Measurements from ENCODE around the gene LUZP2.

Gene LUZP2

DNA sequence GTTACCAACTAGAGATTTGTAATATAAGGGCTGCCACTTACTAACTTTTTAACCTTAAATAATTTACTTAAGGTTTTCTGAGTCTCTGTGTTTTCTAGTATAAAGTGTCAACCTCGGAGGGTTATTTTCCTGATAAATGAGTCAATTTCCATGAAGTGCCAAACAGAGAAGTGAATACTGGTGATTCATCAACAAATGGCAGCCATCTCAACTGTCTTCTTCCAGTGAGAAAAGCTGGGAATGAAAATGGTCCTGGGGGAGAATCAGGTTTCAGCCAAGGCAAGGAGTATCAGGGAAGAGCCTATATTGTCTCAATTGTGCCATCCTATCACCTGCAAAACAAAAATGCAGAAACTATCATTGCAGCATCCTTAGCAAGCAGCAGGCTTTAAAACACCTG is 129.1 kb downstream of the LUZP2 start:
- DNase-seq (ENCODE audit: low spot score) = no peak
- Mint-ChIP-seq H3K4me1 (ENCODE audit: low read depth) (no peaks in the 10 kb centered on the region), H3K4me3 (no peak overlapping the region), H3K27me3 (ENCODE audit: low read depth) (no peaks in the 10 kb centered on the region), H3K27ac (no peak overlapping the region), H3K9me3 (peaks cover 13% of the 10 kb centered on the region), H3K36me3 (ENCODE audit: low read depth) (no peaks in the 10 kb centered on the region)

GRCh38 chr11:24628224-24628776 is 131.4 kb downstream of the LUZP2 start:
- H3K9me3 Mint-ChIP-seq = peaks cover 16% of the 10 kb centered on the region
- no peak overlapping the region for H3K27ac Mint-ChIP-seq
- no peak for DNase-seq (ENCODE audit: low spot score)
- H3K4me3 Mint-ChIP-seq = no peak overlapping the region
- no peaks in the 10 kb centered on the region for H3K4me1 Mint-ChIP-seq (ENCODE audit: low read depth)
- H3K36me3 Mint-ChIP-seq (ENCODE audit: low read depth) = no peaks in the 10 kb centered on the region
- no peaks in the 10 kb centered on the region for H3K27me3 Mint-ChIP-seq (ENCODE audit: low read depth)

DNA sequence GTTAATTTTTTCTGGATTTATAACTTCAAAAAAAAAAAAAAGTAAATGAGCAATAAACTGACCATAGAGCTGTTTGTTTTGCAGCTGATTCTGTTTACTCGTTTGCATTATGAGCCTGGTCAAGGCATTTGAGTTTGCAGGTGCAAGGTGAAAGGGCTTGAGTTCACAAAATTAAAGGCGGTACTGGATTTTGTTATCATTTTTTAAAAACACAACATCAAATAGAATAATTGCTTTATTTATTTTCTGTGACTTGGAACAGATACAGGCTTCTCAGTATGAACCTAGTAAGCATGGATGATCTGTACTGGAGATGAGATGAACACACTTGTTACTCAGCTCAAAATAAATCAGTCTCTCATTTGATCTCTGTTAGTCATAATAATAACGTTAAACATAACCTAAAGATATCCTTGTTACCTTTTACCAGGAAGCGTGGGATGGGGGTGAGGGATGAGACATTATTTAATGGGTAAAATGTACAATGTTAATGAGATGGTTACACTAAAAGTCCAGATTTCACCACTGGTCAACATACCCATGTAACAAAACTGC is 137.8 kb downstream of the LUZP2 start:
- Mint-ChIP-seq H3K27me3 (ENCODE audit: low read depth) (no peaks in the 10 kb centered on the region), H3K27ac (no peak overlapping the region), H3K36me3 (ENCODE audit: low read depth) (no peaks in the 10 kb centered on the region), H3K4me3 (no peak overlapping the region), H3K4me1 (ENCODE audit: low read depth) (no peaks in the 10 kb centered on the region), H3K9me3 (peaks cover 9% of the 10 kb centered on the region)
- DNase-seq (ENCODE audit: low spot score) = no peak

- H3K4me1 Mint-ChIP-seq (ENCODE audit: low read depth) = no peaks in the 10 kb centered on the region
- H3K9me3 Mint-ChIP-seq = peaks cover 4% of the 10 kb centered on the region
- H3K4me3 Mint-ChIP-seq = no peak overlapping the region
- no peak overlapping the region for H3K27ac Mint-ChIP-seq
- no peak for DNase-seq (ENCODE audit: low spot score)
- no peaks in the 10 kb centered on the region for H3K36me3 Mint-ChIP-seq (ENCODE audit: low read depth)
- H3K27me3 Mint-ChIP-seq (ENCODE audit: low read depth) = no peaks in the 10 kb centered on the region
Measured at GRCh38 chr11:24635588-24636290, 138.9 kb downstream of the LUZP2 start.

DNA sequence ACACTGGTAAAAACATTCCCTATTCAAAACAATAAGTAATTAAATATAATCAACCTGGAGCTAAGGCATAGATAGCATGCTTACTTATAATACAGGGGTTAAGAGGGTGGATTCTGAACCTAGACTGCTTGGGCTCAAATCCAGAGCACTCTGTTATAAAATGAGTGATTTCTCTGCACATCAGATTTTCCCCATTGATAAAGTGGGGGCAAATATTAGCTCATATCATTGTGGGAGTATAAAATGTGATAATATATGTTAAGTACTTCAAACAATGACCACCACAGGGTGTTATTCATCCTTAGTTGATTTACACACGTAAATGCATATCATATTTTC is 139.4 kb downstream of the LUZP2 start:
- no peaks in the 10 kb centered on the region for H3K27me3 Mint-ChIP-seq (ENCODE audit: low read depth)
- no peaks in the 10 kb centered on the region for H3K36me3 Mint-ChIP-seq (ENCODE audit: low read depth)
- DNase-seq (ENCODE audit: low spot score) = no peak
- H3K27ac Mint-ChIP-seq = no peak overlapping the region
- H3K4me3 Mint-ChIP-seq = no peak overlapping the region
- peaks cover 4% of the 10 kb centered on the region for H3K9me3 Mint-ChIP-seq
- H3K4me1 Mint-ChIP-seq (ENCODE audit: low read depth) = no peaks in the 10 kb centered on the region

DNA sequence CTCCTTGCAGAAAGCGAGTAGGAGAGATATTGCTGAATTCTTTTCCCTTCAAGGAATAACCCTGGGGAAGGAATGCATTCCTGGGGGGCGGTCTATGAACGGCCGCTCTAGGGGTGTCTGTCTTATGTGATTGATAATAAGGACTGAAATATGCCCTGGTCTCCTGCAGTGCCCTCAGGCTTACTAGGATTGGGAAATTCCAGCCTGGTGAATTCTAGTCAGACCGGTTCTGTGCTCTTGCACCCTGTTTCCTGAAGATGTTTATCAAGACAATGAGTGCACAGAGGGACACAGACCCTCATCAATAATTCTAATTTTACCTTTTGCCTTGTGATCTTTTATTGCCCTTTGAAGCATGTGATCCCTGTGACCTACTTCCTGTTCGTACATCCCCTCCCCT is 140.7 kb downstream of the LUZP2 start:
- H3K4me1 Mint-ChIP-seq (ENCODE audit: low read depth) = no peaks in the 10 kb centered on the region
- no peak overlapping the region for H3K27ac Mint-ChIP-seq
- H3K9me3 Mint-ChIP-seq = peaks cover 8% of the 10 kb centered on the region
- H3K27me3 Mint-ChIP-seq (ENCODE audit: low read depth) = no peaks in the 10 kb centered on the region
- H3K36me3 Mint-ChIP-seq (ENCODE audit: low read depth) = no peaks in the 10 kb centered on the region
- H3K4me3 Mint-ChIP-seq = no peak overlapping the region
- DNase-seq (ENCODE audit: low spot score) = no peak

DNA sequence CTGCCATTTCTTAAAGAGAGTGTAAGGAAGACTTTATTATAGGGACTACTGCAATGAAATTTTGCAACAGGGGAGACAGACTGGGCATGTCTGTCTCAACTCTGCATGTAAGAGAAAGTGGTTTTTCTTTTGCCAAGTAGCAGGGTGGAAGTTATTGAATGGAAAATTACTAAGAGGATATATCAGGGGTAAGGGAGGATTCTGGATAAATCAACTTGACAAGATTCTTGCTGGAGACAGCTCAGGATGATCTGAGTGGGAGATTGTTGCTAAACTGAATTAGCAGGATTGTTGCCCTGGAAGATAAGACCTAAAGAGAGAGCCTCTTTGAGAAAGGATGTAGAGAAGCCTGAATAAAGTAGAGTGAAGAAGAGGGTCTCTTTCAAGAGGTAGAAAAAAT is 145.8 kb downstream of the LUZP2 start:
- H3K27me3 Mint-ChIP-seq (ENCODE audit: low read depth) = no peaks in the 10 kb centered on the region
- H3K27ac Mint-ChIP-seq = no peak overlapping the region
- no peaks in the 10 kb centered on the region for H3K36me3 Mint-ChIP-seq (ENCODE audit: low read depth)
- H3K4me3 Mint-ChIP-seq = no peak overlapping the region
- no peak for DNase-seq (ENCODE audit: low spot score)
- H3K4me1 Mint-ChIP-seq (ENCODE audit: low read depth) = no peaks in the 10 kb centered on the region
- H3K9me3 Mint-ChIP-seq = peaks cover 16% of the 10 kb centered on the region

DNA sequence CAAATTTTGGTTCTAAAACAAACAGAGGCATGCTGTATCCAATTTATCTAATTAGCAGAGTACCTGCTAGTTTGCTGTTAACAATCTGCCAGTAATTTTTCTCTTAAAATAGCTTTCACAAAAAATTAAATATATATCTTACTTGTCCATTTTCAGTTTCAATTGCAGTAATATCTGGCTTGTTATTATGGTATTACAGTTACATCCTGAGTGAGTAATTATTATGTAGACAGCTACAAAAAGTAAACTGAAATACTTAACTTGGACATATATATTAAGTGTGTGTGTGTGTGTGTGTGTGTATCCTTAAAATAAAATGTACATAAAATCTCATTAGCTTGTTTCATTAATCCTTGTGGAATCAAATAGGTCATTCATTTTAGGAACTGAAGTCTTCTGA is 148.7 kb downstream of the LUZP2 start:
- Mint-ChIP-seq H3K27me3 (ENCODE audit: low read depth) (no peaks in the 10 kb centered on the region), H3K4me1 (ENCODE audit: low read depth) (no peaks in the 10 kb centered on the region), H3K9me3 (peaks cover 30% of the 10 kb centered on the region), H3K36me3 (ENCODE audit: low read depth) (no peaks in the 10 kb centered on the region), H3K27ac (no peak overlapping the region), H3K4me3 (no peak overlapping the region)
- DNase-seq (ENCODE audit: low spot score) = no peak

DNA sequence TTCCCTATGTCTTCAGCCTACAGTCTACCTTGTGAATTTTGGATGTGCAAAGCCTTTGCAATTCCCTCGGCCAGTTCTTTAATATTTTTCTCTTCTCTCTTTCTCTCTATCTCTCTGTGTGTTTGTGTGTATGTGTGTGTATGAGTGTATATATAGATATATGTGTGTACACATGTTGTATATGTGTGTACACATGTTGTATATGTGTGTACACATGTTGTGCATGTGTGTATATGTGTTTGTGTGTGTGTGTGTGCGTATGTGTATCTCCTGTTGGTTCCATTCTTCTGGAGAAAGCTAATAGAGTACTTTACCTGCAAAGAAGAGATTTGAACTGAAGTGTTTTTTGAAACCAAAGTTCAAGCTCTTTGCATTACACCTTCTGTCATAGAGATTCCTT is 155.0 kb downstream of the LUZP2 start:
- Mint-ChIP-seq H3K27ac (no peak overlapping the region), H3K27me3 (ENCODE audit: low read depth) (no peaks in the 10 kb centered on the region), H3K4me1 (ENCODE audit: low read depth) (no peaks in the 10 kb centered on the region), H3K4me3 (no peak overlapping the region), H3K36me3 (ENCODE audit: low read depth) (no peaks in the 10 kb centered on the region), H3K9me3 (peaks cover 30% of the 10 kb centered on the region)
- no peak for DNase-seq (ENCODE audit: low spot score)

DNA sequence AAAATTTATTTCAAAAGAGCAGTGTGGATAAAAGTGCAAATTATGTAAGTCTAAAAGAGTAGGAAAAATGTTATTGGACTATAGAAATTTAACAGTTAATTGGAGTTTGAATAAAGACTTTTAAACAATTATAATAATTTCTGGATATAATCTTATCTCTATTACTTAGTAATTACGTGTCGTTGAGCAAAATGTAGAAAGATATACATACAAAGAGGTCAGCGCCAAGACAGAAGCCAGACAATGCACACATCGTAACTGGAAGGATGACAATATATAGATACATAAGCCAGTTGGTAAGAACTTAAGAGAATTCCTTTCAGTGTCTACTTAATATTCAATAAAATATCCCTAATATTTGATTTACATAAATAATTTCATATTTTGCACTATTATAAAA is 157.0 kb downstream of the LUZP2 start:
- Mint-ChIP-seq H3K9me3 (peaks cover 30% of the 10 kb centered on the region), H3K27me3 (ENCODE audit: low read depth) (no peaks in the 10 kb centered on the region), H3K4me1 (ENCODE audit: low read depth) (no peaks in the 10 kb centered on the region), H3K36me3 (ENCODE audit: low read depth) (no peaks in the 10 kb centered on the region), H3K4me3 (no peak overlapping the region), H3K27ac (no peak overlapping the region)
- DNase-seq (ENCODE audit: low spot score) = no peak

DNA sequence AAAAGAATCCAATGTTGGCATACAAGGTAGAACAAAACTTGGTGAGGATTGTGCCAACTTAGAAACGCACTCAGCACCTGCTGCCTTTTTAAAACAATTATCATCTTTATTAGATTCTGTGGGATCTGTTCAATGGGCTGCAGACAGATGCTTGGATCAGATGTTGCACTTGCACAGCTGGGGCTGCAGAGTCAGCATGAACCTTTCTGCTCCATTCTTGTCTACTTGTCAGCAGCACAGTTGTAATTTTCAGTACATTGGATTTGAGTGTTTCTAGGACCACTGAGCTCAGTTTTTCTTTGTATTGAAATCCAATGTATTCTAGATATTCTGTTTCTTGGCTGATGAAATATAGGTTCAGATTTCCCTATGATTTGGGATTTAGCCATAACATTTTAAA is 164.5 kb downstream of the LUZP2 start:
- H3K36me3 Mint-ChIP-seq (ENCODE audit: low read depth) = no peaks in the 10 kb centered on the region

GRCh38 chr11:24664399-24664798 is 167.5 kb downstream of the LUZP2 start:
- peaks cover 39% of the 10 kb centered on the region for H3K9me3 Mint-ChIP-seq
- H3K4me1 Mint-ChIP-seq (ENCODE audit: low read depth) = no peaks in the 10 kb centered on the region
- no peaks in the 10 kb centered on the region for H3K27me3 Mint-ChIP-seq (ENCODE audit: low read depth)
- H3K4me3 Mint-ChIP-seq = no peak overlapping the region
- H3K36me3 Mint-ChIP-seq (ENCODE audit: low read depth) = no peaks in the 10 kb centered on the region
- DNase-seq (ENCODE audit: low spot score) = no peak
- H3K27ac Mint-ChIP-seq = no peak overlapping the region

More for the DNA sequence above, 164.5 kb downstream of the LUZP2 start:
- H3K27me3 Mint-ChIP-seq (ENCODE audit: low read depth) = no peaks in the 10 kb centered on the region
- DNase-seq (ENCODE audit: low spot score) = no peak
- H3K4me1 Mint-ChIP-seq (ENCODE audit: low read depth) = no peaks in the 10 kb centered on the region
- no peak overlapping the region for H3K4me3 Mint-ChIP-seq
- H3K9me3 Mint-ChIP-seq = peaks cover 44% of the 10 kb centered on the region
- no peak overlapping the region for H3K27ac Mint-ChIP-seq

DNA sequence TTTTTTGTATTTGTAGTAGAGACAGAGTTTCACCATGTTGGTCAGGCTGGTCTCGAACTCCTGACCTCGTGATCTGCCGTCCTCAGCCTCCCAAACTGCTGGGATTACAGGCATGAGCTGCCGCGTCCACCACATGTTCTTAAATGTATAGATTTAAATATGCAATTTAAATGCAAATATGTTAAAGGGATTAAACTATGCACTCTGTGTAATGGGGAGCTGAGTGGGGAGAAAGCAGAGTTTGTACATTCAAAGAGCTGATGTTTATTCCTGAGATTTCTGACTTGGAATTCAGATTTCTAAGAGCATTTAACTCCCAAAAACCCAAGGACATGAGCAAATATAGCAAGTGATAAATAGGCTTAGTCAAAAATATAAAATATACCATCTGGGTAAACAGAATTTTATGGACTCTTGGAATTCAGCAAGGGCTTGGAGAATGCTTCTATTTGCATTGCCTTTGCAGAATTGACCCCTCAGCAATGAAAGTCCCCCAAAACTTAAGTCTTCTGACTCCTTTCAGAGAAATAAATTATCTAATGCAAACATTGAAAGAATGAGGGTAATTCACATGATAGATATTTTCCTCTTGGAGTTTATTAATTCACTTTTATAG is 170.6 kb downstream of the LUZP2 start:
- H3K27me3 Mint-ChIP-seq (ENCODE audit: low read depth) = no peaks in the 10 kb centered on the region
- no peak overlapping the region for H3K4me3 Mint-ChIP-seq
- H3K36me3 Mint-ChIP-seq (ENCODE audit: low read depth) = no peaks in the 10 kb centered on the region
- H3K27ac Mint-ChIP-seq = no peak overlapping the region
- H3K4me1 Mint-ChIP-seq (ENCODE audit: low read depth) = no peaks in the 10 kb centered on the region
- no peak for DNase-seq (ENCODE audit: low spot score)
- H3K9me3 Mint-ChIP-seq = peaks cover 26% of the 10 kb centered on the region

- no peaks in the 10 kb centered on the region for H3K36me3 Mint-ChIP-seq (ENCODE audit: low read depth)
Measured at GRCh38 chr11:24678703-24679348, 182.0 kb downstream of the LUZP2 start.

More at GRCh38 chr11:24678703-24679348, 182.0 kb downstream of the LUZP2 start:
- Mint-ChIP-seq H3K9me3 (no peaks in the 10 kb centered on the region), H3K27me3 (ENCODE audit: low read depth) (no peaks in the 10 kb centered on the region), H3K4me3 (no peak overlapping the region), H3K27ac (no peak overlapping the region), H3K4me1 (ENCODE audit: low read depth) (no peaks in the 10 kb centered on the region)
- no peak for DNase-seq (ENCODE audit: low spot score)
